Neuronal stem cell (in vitro differentiated cells): ENCODE results near the gene CTTNBP2NL.
"Not testable (repeated sequence)": the region's sequence is repeated elsewhere in the genome, so short reads cannot be mapped to it uniquely, and the experiment has no call there.

Experiments used
- DNase-seq: peaks from one replicate; pipeline ENCODE4 v3.0.0-alpha.2; 2013; ENCODE audit warnings: low spot score
- H2AFZ ChIP-seq: one replicate; pipeline ENCODE4 v1.6.1; 2013; ENCODE audit warnings: mild to moderate bottlenecking, low read length, inconsistent platforms
- H2AK5ac ChIP-seq: 2 replicates; pipeline ENCODE4 v1.6.1; 2013; ENCODE audit warnings: low read depth, mild to moderate bottlenecking, inconsistent platforms, low read length, moderate library complexity, mixed read lengths
- H2BK120ac ChIP-seq: 2 replicates; pipeline ENCODE4 v1.6.1; 2013; ENCODE audit warnings: low read depth, mild to moderate bottlenecking, inconsistent platforms, low read length, moderate library complexity, mixed read lengths
- H2BK12ac ChIP-seq: one replicate; pipeline ENCODE4 v1.6.1; 2013; ENCODE audit warnings: low read length, inconsistent platforms
- H2BK15ac ChIP-seq: 2 replicates; pipeline ENCODE4 v1.6.1; 2013; ENCODE audit warnings: mild to moderate bottlenecking, low read length, inconsistent platforms, mixed read lengths
- H2BK5ac ChIP-seq: one replicate; pipeline ENCODE4 v1.6.1; 2013; ENCODE audit warnings: inconsistent platforms, mild to moderate bottlenecking, low read length, moderate library complexity
- H3K14ac ChIP-seq: one replicate; pipeline ENCODE4 v1.6.1; 2013; ENCODE audit warnings: low read length, inconsistent platforms
- H3K18ac ChIP-seq: 2 replicates; pipeline ENCODE4 v1.6.1; 2013; ENCODE audit warnings: low read length, inconsistent platforms
- H3K23ac ChIP-seq: 2 replicates; pipeline ENCODE4 v1.6.1; 2013; ENCODE audit warnings: low read depth, mild to moderate bottlenecking, mixed read lengths, low read length, inconsistent platforms; ENCODE audit not compliant: poor library complexity
- H3K27ac ChIP-seq: replicated peaks from 3 replicates; pipeline ENCODE4 v1.5.1; 2013; ENCODE audit warnings: low read length, inconsistent platforms
- H3K27me3 ChIP-seq, 3 experiments: 2 replicates each; pipeline ENCODE4 v1.6.1; 2013; ENCODE audit warnings: low read length in 3 of 3, mild to moderate bottlenecking in 2 of 3, inconsistent platforms in 1 of 3, low read depth in 1 of 3, mixed read lengths in 1 of 3, moderate library complexity in 1 of 3; ENCODE audit not compliant: control insufficient read depth in 3 of 3, insufficient read depth in 3 of 3
- H3K36me3 ChIP-seq, 2 donors: replicated peaks in 1 of 2; 2 replicates each; pipeline ENCODE4 v1.6.1; 2013; ENCODE audit warnings: low read length in 2 of 2; ENCODE audit not compliant: control insufficient read depth in 2 of 2, insufficient read depth in 2 of 2
- H3K4ac ChIP-seq: 2 replicates; pipeline ENCODE4 v1.6.1; 2013; ENCODE audit warnings: inconsistent platforms, mild to moderate bottlenecking, low read length, moderate library complexity
- H3K4me1 ChIP-seq, 2 donors: 1 replicate in 1 of 2; 2 replicates in 1 of 2; pipeline ENCODE4 v1.6.1; 2013; ENCODE audit warnings: low read length in 2 of 2, low read depth in 1 of 2; ENCODE audit not compliant: control insufficient read depth in 2 of 2, insufficient read depth in 1 of 2
- H3K4me2 ChIP-seq: one replicate; pipeline ENCODE4 v1.6.1; 2013; ENCODE audit warnings: mild to moderate bottlenecking, low read length, inconsistent platforms; ENCODE audit not compliant: insufficient read depth, poor library complexity, severe bottlenecking
- H3K4me3 ChIP-seq, 2 donors: 2 replicates each; pipeline ENCODE4 v1.5.1; 2013; ENCODE audit warnings: low read length in 2 of 2, mild to moderate bottlenecking in 2 of 2, inconsistent platforms in 1 of 2, moderate library complexity in 1 of 2
- H3K79me1 ChIP-seq: one replicate; pipeline ENCODE4 v1.6.1; 2013; ENCODE audit warnings: low read depth, mild to moderate bottlenecking, inconsistent platforms, low read length, moderate library complexity
- H3K9ac ChIP-seq: one replicate; pipeline ENCODE4 v1.6.1; 2013; ENCODE audit warnings: mild to moderate bottlenecking, low read depth, low read length, inconsistent platforms; ENCODE audit not compliant: poor library complexity
- H3K9me3 ChIP-seq, 2 donors: replicated peaks in 1 of 2; 2 replicates each; pipeline versions ENCODE3 to v1.6.1; 2013; ENCODE audit warnings: low read length in 2 of 2, mild to moderate bottlenecking in 2 of 2, inconsistent platforms in 1 of 2, low read depth in 1 of 2, mixed read lengths in 1 of 2, moderate library complexity in 1 of 2; ENCODE audit not compliant: control insufficient read depth in 2 of 2, insufficient read depth in 1 of 2
- H4K8ac ChIP-seq: one replicate; pipeline ENCODE4 v1.6.1; 2013; ENCODE audit warnings: low read depth, mild to moderate bottlenecking, inconsistent platforms, low read length, moderate library complexity
- H4K91ac ChIP-seq: one replicate; pipeline ENCODE4 v1.6.1; 2013; ENCODE audit warnings: low read length, low read depth, mild to moderate bottlenecking, inconsistent platforms; ENCODE audit not compliant: poor library complexity
- WGBS, 2 donors: extraction: QIAGEN DNeasy Blood & Tissue Kit; methylation state at CpG; one replicate each; pipeline ENCODE4 v1.1.7; 2013; ENCODE audit warnings: missing lambda C conversion rate in 2 of 2, mixed read lengths in 1 of 2; ENCODE audit not compliant: insufficient read length in 2 of 2, insufficient replicate concordance in 1 of 2; ENCODE audit errors: extremely low coverage in 2 of 2; 5-methylcytosine and 5-hydroxymethylcytosine counted together

Gene CTTNBP2NL

DNA sequence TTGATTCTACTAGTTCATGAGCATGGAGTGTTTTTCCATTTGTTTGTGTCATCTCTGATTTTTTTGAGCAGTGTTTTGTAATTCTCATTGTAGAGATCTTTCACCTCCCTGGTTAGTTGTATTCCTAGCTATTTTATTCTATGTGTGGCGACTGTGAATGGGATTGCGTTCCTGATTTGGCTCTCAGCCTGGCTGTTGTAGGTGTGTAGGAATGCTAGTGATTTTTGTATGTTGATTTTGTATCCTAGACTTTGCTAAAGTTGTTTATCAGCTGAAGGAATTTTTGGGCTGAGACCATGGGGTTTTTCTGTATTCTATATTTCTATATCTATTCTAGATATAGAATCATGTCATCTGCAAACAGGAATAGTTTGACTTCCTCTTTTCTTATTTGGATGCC, 42.1 kb downstream of the CTTNBP2NL start:
- H2BK5ac ChIP-seq, H3K18ac ChIP-seq, H2AFZ ChIP-seq, H3K79me1 ChIP-seq, H3K9ac ChIP-seq, H3K9me3 ChIP-seq, H2AK5ac ChIP-seq, H3K4ac ChIP-seq, H4K8ac ChIP-seq, H3K23ac ChIP-seq, H2BK12ac ChIP-seq, H3K4me1 ChIP-seq, H2BK120ac ChIP-seq, H3K14ac ChIP-seq, H4K91ac ChIP-seq, H3K4me3 ChIP-seq, H3K4me2 ChIP-seq, DNase-seq, H3K27me3 ChIP-seq, H3K27ac ChIP-seq, H2BK15ac ChIP-seq: not testable (repeated sequence)
- no CpG with 5 or more reads among the region's 2 CpGs for WGBS, 2 donors
- peaks cover 2 to 48% of the 10 kb centered on the region in 2 donors for H3K36me3 ChIP-seq

DNA sequence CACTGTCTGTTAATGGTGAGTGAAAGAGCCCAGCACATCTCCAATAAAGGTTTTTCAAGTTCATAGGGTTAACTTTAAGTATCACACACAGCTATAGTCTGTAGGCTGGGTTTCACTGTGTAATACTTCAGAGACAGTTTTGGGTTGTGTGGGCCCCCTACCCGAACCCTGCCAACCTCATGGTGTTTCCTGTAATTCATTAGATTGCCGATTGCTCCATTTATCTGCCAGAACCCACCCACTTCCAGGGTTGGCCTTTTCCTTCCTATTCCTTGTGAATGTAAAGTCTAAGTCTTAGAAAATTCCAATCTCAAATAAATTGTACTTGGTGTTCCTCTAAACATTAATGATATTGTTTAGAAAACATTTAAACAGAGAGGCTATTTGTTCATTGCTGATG, 43.6 kb downstream of the CTTNBP2NL start:
- no CpG with 5 or more reads among the region's 2 CpGs for WGBS, 2 donors
- H2BK12ac ChIP-seq, result no peak overlapping the region
- no peak overlapping the region for H2AK5ac ChIP-seq
- no peak overlapping the region for H4K91ac ChIP-seq
- no peak overlapping the region for H3K14ac ChIP-seq
- H3K4me3 ChIP-seq, result no peak overlapping the region
- no peak overlapping the region for H3K9ac ChIP-seq
- DNase-seq, result no peak
- no peaks in the 10 kb centered on the region for H3K4me1 ChIP-seq
- H4K8ac ChIP-seq, result no peak overlapping the region
- H3K79me1 ChIP-seq, result peaks cover 7% of the 10 kb centered on the region
- no peak overlapping the region for H3K27ac ChIP-seq
- peaks cover 0 to 10% of the 10 kb centered on the region in 2 donors for H3K9me3 ChIP-seq
- H3K4ac ChIP-seq, result no peak overlapping the region
- peaks cover 2 to 51% of the 10 kb centered on the region in 2 donors for H3K36me3 ChIP-seq
- no peak overlapping the region for H2BK15ac ChIP-seq
- H3K23ac ChIP-seq, result no peak overlapping the region
- H3K27me3 ChIP-seq, result no peaks in the 10 kb centered on the region
- H2BK5ac ChIP-seq, result no peak overlapping the region
- no peak overlapping the region for H3K4me2 ChIP-seq
- H2BK120ac ChIP-seq, result no peak overlapping the region
- H3K18ac ChIP-seq, result no peak overlapping the region
- no peak overlapping the region for H2AFZ ChIP-seq

DNA sequence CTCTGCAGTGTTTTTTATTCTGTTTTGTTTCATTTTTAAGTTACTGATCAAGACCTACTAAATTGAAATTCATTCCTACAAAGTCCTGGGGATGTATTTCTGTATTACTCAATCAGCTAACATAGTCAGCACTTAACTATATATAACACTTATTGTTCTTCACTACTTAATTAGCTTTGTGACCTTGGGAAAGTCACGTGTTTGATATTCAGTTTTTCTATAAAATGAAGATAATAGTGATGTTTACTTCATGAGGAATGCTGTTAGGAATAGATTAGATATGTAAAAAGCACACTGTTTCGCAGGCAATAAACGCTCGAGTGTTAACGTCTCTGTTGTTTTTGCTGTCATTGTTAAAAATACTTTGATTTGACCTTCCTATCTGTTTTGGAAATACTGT, 44.6 kb downstream of the CTTNBP2NL start:
- H2BK12ac ChIP-seq, result no peak overlapping the region
- no peak overlapping the region for H3K23ac ChIP-seq
- H2AK5ac ChIP-seq, result no peak overlapping the region
- no peak overlapping the region for H4K91ac ChIP-seq
- no CpG with 5 or more reads among the region's 5 CpGs for WGBS, 2 donors
- DNase-seq, result no peak
- H3K4me3 ChIP-seq, result no peak overlapping the region
- peaks cover 6% of the 10 kb centered on the region for H3K79me1 ChIP-seq
- no peak overlapping the region for H3K4ac ChIP-seq
- H2BK5ac ChIP-seq, result no peak overlapping the region
- no peak overlapping the region for H2BK15ac ChIP-seq
- no peak overlapping the region for H3K27ac ChIP-seq
- no peaks in the 10 kb centered on the region for H3K27me3 ChIP-seq
- H3K4me2 ChIP-seq, result no peak overlapping the region
- H3K18ac ChIP-seq, result no peak overlapping the region
- no peak overlapping the region for H4K8ac ChIP-seq
- H2AFZ ChIP-seq, result no peak overlapping the region
- H3K14ac ChIP-seq, result no peak overlapping the region
- H3K36me3 ChIP-seq, result peaks cover 2 to 52% of the 10 kb centered on the region in 2 donors
- no peak overlapping the region for H2BK120ac ChIP-seq
- peaks cover 0 to 10% of the 10 kb centered on the region in 2 donors for H3K9me3 ChIP-seq
- no peak overlapping the region for H3K9ac ChIP-seq
- no peaks in the 10 kb centered on the region for H3K4me1 ChIP-seq

DNA sequence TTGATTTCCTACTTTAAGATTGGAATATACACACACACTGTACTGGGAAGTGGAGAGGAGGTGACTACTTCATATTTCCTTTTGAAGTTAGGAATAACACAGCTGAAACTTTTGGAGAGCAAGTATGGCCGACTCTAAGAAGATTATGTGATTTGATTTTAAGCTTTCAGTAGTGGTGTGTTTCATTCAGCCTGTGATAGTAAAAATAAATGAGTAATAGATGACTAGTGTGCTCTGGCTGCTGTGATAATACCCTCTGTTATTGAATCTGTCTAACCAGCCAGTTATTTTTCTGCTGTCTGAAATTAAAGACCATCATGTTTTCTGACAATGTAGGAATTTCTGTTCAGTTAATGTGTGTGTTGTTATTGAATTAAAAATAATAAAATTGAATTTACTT, 48.3 kb downstream of the CTTNBP2NL start:
- Histone ChIP-seq H2BK15ac (no peak overlapping the region), H3K27ac (no peak overlapping the region), H3K36me3 (peaks cover 0 to 46% of the 10 kb centered on the region in 2 donors), H4K91ac (no peak overlapping the region), H3K27me3 (no peaks in the 10 kb centered on the region), H2BK120ac (no peak overlapping the region), H3K9ac (no peak overlapping the region), H3K79me1 (peaks cover 2% of the 10 kb centered on the region), H3K4me2 (no peak overlapping the region), H3K4me1 (no peaks in the 10 kb centered on the region), H3K18ac (no peak overlapping the region), H2BK5ac (no peak overlapping the region), H3K4ac (no peak overlapping the region), H2AFZ (no peak overlapping the region), H2BK12ac (no peak overlapping the region), H3K14ac (no peak overlapping the region), H2AK5ac (no peak overlapping the region), H4K8ac (no peak overlapping the region), H3K4me3 (no peak overlapping the region), H3K9me3 (no peaks in the 10 kb centered on the region), H3K23ac (no peak overlapping the region)
- DNase-seq, result no peak
- no CpG with 5 or more reads among the region's 1 CpG for WGBS, 2 donors
